Activated naive CD8-positive, alpha-beta T cell treated with anti-CD3 and anti-CD28 coated beads, Interleukin-2, amount 50 U/mL, for 24 hours (primary cell): Measurements from ENCODE around the gene MS4A4E.

Experiments used
- ATAC-seq: fragments of 150-1000 bp; cut with Tn5 transposase; one replicate; pipeline ENCODE4 v1.10.0; 2021
- DNase-seq: peaks from one replicate; pipeline ENCODE4 v3.0.0; 2021
- H3K27ac Mint-ChIP-seq: one replicate; pipeline ENCODE4 v1.8.0; 2021; ENCODE audit warnings: mild to moderate bottlenecking, mixed read lengths
- H3K27me3 Mint-ChIP-seq: one replicate; pipeline ENCODE4 v1.8.0; 2021; ENCODE audit warnings: mixed read lengths
- H3K36me3 Mint-ChIP-seq: one replicate; pipeline ENCODE4 v1.8.0; 2021; ENCODE audit warnings: low read depth, mixed read lengths
- H3K4me1 Mint-ChIP-seq: one replicate; pipeline ENCODE4 v1.8.0; 2021; ENCODE audit warnings: mixed read lengths
- H3K4me3 Mint-ChIP-seq: one replicate; pipeline ENCODE4 v1.8.0; 2021; ENCODE audit warnings: mild to moderate bottlenecking, moderate library complexity, mixed read lengths
- H3K9me3 Mint-ChIP-seq: one replicate; pipeline ENCODE4 v1.8.0; 2021; ENCODE audit warnings: mixed read lengths

Gene MS4A4E

GRCh38 chr11:60150279-60150678 is 92.7 kb downstream of the MS4A4E start:
- DNase-seq (no peak), ATAC-seq (no peak)
- Mint-ChIP-seq H3K27ac (no peak overlapping the region), H3K4me1 (no peaks in the 10 kb centered on the region), H3K4me3 (no peak overlapping the region), H3K36me3 (no peaks in the 10 kb centered on the region), H3K9me3 (no peaks in the 10 kb centered on the region), H3K27me3 (peaks cover 4% of the 10 kb centered on the region)
